ENCODE results near the gene CACNA1G.

The CACNA1G gene

GRCh38 chr17:50612281-50612680, 51.8 kb downstream of the CACNA1G start:
- Histone ChIP-seq H3K79me2 (ENCODE audit: control insufficient read depth, low read length) (no peaks in the 10 kb centered on the region), H3K4me3 (ENCODE audit: low read length) (no peak overlapping the region), H3K4me1 (ENCODE audit: control insufficient read depth, low read length) (no peaks in the 10 kb centered on the region), H3F3A (ENCODE audit: control insufficient read depth, insufficient read depth) (no peaks in the 10 kb centered on the region), H3K27me3 (ENCODE audit: control insufficient read depth, low read length) (peaks cover 14% of the 10 kb centered on the region), H3K27ac (ENCODE audit: low read depth, low read length) (no peak overlapping the region), H4K20me1 (ENCODE audit: control insufficient read depth, insufficient read depth, low read depth, low read length) (no peaks in the 10 kb centered on the region), H3K36me3 (ENCODE audit: control insufficient read depth, low read length) (no peaks in the 10 kb centered on the region), H3K9me3 (ENCODE audit: control insufficient read depth, insufficient read depth, low read length) (no peaks in the 10 kb centered on the region), H3K9me2 (replicated peaks; ENCODE audit: control insufficient read depth, low read length) (no peaks in the 10 kb centered on the region), H3K4me2 (ENCODE audit: low read length) (no peak overlapping the region)
- TF ChIP-seq CTCF (IDR thresholded peaks at IDR 0.05; ENCODE audit: low read depth, low read length, poor library complexity, severe bottlenecking) (no peak), EZH2phosphoT487 (IDR thresholded peaks at IDR 0.05; ENCODE audit: borderline replicate concordance, low read length) (no peak)

GRCh38 chr17:50613007-50613992, 52.8 kb downstream of the CACNA1G start:
- no peaks in the 10 kb centered on the region for H3K79me2 ChIP-seq (ENCODE audit: control insufficient read depth, low read length)
- no peak overlapping the region for H3K4me3 ChIP-seq (ENCODE audit: low read length)
- H3K27me3 ChIP-seq (ENCODE audit: control insufficient read depth, low read length): peaks cover 7% of the 10 kb centered on the region; the same call in 1 of the 2 replicates
- no peaks in the 10 kb centered on the region for H3F3A ChIP-seq (ENCODE audit: control insufficient read depth, insufficient read depth)
- no peak overlapping the region for H3K4me2 ChIP-seq (ENCODE audit: low read length)
- H3K4me1 ChIP-seq (ENCODE audit: control insufficient read depth, low read length): no peaks in the 10 kb centered on the region
- no peak overlapping the region for H3K27ac ChIP-seq (ENCODE audit: low read depth, low read length)
- TF ChIP-seq CTCF (IDR thresholded peaks at IDR 0.05; ENCODE audit: low read depth, low read length, poor library complexity, severe bottlenecking) (no peak), EZH2phosphoT487 (IDR thresholded peaks at IDR 0.05; ENCODE audit: borderline replicate concordance, low read length) (no peak)
- no peaks in the 10 kb centered on the region for H3K9me2 ChIP-seq (replicated peaks; ENCODE audit: control insufficient read depth, low read length)
- H3K36me3 ChIP-seq (ENCODE audit: control insufficient read depth, low read length): no peaks in the 10 kb centered on the region
- no peaks in the 10 kb centered on the region for H4K20me1 ChIP-seq (ENCODE audit: control insufficient read depth, insufficient read depth, low read depth, low read length)
- H3K9me3 ChIP-seq (ENCODE audit: control insufficient read depth, insufficient read depth, low read length): no peaks in the 10 kb centered on the region

GRCh38 chr17:50614471-50615051, 54.0 kb downstream of the CACNA1G start:
- H3K9me2 ChIP-seq (replicated peaks; ENCODE audit: control insufficient read depth, low read length): no peaks in the 10 kb centered on the region
- no peaks in the 10 kb centered on the region for H3K36me3 ChIP-seq (ENCODE audit: control insufficient read depth, low read length)
- no peak overlapping the region for H3K27ac ChIP-seq (ENCODE audit: low read depth, low read length)
- no peaks in the 10 kb centered on the region for H3K79me2 ChIP-seq (ENCODE audit: control insufficient read depth, low read length)
- no peak overlapping the region for H3K4me2 ChIP-seq (ENCODE audit: low read length)
- no peaks in the 10 kb centered on the region for H3K4me1 ChIP-seq (ENCODE audit: control insufficient read depth, low read length)
- H3F3A ChIP-seq (ENCODE audit: control insufficient read depth, insufficient read depth): no peaks in the 10 kb centered on the region
- no peaks in the 10 kb centered on the region for H3K9me3 ChIP-seq (ENCODE audit: control insufficient read depth, insufficient read depth, low read length)
- no peak for TF ChIP-seq EZH2phosphoT487 (IDR thresholded peaks at IDR 0.05; ENCODE audit: borderline replicate concordance, low read length)
- no peak for TF ChIP-seq CTCF (IDR thresholded peaks at IDR 0.05; ENCODE audit: low read depth, low read length, poor library complexity, severe bottlenecking)
- peaks cover 7% of the 10 kb centered on the region for H3K27me3 ChIP-seq (ENCODE audit: control insufficient read depth, low read length)
- no peaks in the 10 kb centered on the region for H4K20me1 ChIP-seq (ENCODE audit: control insufficient read depth, insufficient read depth, low read depth, low read length)
- no peak overlapping the region for H3K4me3 ChIP-seq (ENCODE audit: low read length)
